Ovary (tissue), 1 donor: ENCODE data around the gene DLG5.

Experiments
- EP300 ChIP-seq: sonication (generic); formaldehyde crosslinking; IDR thresholded peaks from one replicate; pipeline ENCODE4 v1.6.1; 2017; ENCODE audit warnings: antibody characterized with exemption
- POLR2A ChIP-seq: fragments of 450-650 bp; IDR thresholded peaks from one replicate; pipeline ENCODE4 v1.6.1; 2017; ENCODE audit warnings: antibody characterized with exemption, mild to moderate bottlenecking, moderate library complexity

DNA sequence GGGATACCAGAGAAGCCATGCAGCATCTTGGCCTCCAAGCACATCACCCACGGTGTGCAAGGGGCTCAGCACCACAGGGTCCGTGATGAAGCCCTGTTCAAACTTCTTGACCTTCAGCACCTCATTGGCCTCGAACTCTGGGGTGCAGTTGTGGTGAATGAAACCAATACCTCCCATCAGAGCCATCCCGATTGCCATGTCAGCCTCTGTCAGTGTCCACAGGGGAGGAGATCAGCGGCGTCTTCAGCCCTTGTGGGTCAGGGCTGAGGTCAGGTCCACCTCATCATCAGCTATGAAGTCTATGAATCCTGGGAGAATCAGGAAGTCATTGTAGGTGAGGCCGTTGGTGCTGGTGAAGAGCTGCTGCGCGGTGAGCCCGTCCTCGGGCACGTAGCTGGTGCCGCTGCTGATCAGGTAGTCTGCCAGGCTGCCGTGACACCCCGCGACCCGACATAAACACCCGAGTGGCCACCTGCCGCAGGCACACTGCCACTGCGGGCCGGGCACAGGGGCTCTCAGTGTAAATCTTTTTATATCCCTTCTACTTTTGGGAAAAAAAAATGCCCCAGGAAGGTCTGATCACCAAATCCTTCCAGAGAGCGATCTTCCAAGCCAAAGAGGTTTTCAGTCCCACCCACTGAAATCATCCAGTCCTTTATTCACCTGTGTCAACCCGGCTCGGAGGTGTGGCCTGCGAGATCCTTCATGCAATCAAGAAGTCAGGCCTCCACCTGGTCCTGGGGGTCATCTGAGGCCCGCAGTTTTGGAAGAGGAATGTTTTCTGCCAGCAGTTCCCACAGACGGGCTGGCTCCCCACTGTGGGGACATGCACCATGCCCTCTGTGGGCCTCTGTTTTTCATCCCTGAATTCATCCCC lies 144.9 kb downstream of the DLG5 start:
- TF ChIP-seq POLR2A = no peak
- no peak for TF ChIP-seq EP300
